AG09309 (cell line): Measurements from ENCODE around the gene OR10G8.
"Not testable (repeated sequence)": the region's sequence is repeated elsewhere in the genome, so short reads cannot be mapped to it uniquely, and the experiment has no call there.

ENCODE experiments used
- DNase-seq: peaks from one replicate; pipeline ENCODE4 v3.0.0-alpha.2; 2010; ENCODE audit warnings: low read depth
- H3K4me3 ChIP-seq: 2 replicates; pipeline ENCODE4 v1.5.1; 2011; ENCODE audit warnings: mild to moderate bottlenecking, low read depth, low read length, moderate library complexity; ENCODE audit not compliant: control insufficient read depth
- TF ChIP-seq, protein P1 (sequence below): IDR thresholded peaks from 2 replicates; pipeline ENCODE4 v1.5.1; 2011; ENCODE audit warnings: mild to moderate bottlenecking, low read depth, low read length, inconsistent platforms; ENCODE audit not compliant: insufficient read depth, control insufficient read depth; ENCODE audit errors: missing control alignments

Gene OR10G8, protein sequence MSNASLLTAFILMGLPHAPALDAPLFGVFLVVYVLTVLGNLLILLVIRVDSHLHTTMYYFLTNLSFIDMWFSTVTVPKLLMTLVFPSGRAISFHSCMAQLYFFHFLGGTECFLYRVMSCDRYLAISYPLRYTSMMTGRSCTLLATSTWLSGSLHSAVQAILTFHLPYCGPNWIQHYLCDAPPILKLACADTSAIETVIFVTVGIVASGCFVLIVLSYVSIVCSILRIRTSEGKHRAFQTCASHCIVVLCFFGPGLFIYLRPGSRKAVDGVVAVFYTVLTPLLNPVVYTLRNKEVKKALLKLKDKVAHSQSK

DNA sequence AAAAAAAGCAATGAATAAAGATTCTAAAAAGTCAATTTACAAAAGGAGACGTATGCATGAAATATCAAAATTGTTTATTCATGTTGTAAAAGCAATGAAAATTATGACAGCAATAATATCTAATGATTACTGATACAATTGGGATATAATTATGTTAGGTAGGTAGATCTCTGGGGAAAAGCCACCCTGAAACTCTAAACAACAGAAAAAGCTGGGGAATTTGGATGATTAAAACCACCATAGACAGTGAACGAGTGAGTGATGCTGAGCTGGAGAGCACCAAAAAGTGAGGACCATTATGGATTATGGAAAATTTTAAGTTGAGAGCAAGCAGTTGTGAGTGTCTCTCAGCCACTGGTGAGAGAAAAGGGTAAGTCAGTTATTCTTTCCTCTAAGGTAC is at the start of gene OR10G8:
TSS of gene OR10G8 (plus strand) at position 301 of the 400 bp plus-strand sequence. CDS start 2,825 bp downstream, outside the sequence.
- no peak within 1 kb of the TSS for H3K4me3 ChIP-seq
- no peak for DNase-seq
- TF ChIP-seq, protein P1, sequence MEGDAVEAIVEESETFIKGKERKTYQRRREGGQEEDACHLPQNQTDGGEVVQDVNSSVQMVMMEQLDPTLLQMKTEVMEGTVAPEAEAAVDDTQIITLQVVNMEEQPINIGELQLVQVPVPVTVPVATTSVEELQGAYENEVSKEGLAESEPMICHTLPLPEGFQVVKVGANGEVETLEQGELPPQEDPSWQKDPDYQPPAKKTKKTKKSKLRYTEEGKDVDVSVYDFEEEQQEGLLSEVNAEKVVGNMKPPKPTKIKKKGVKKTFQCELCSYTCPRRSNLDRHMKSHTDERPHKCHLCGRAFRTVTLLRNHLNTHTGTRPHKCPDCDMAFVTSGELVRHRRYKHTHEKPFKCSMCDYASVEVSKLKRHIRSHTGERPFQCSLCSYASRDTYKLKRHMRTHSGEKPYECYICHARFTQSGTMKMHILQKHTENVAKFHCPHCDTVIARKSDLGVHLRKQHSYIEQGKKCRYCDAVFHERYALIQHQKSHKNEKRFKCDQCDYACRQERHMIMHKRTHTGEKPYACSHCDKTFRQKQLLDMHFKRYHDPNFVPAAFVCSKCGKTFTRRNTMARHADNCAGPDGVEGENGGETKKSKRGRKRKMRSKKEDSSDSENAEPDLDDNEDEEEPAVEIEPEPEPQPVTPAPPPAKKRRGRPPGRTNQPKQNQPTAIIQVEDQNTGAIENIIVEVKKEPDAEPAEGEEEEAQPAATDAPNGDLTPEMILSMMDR: no peak

DNA sequence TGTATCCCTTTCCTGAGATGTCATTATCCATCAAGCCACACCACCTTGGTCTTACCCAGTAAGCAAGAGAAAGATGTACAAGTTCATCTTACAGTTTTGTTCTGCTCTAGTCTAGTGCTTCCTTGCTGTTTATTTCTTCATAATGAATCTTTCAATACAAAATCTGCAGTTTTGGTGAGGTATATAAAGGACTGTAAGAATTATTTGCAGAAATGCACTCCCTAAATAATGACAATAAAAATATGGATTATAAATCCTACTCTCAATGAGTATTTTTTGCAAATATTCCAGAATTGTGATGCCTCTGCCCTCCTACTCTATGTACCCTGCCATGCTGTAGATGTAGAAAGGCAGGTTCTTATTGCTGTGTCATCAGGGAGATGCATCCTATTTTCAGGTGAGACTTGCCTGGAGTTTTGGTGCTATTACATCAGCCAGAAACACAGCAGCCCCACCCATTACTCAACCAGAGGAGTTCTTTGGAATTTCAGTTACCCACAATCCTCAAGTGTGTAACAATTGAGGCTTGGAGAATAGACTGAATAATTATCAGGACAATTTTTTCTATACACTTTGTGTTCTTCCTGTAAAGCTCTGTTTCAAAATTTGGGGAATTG is 48.8 kb upstream of the OR10G8 start, which contains the start of gene OR10S1:
TSS of gene OR10S1 (minus strand) at position 51 of the 617 bp plus-strand sequence. CDS start 117 bp downstream, outside the sequence.
- H3K4me3 ChIP-seq: no peak within 1 kb of the TSS
- TF ChIP-seq, protein P1: no peak
- DNase-seq: no peak

DNA sequence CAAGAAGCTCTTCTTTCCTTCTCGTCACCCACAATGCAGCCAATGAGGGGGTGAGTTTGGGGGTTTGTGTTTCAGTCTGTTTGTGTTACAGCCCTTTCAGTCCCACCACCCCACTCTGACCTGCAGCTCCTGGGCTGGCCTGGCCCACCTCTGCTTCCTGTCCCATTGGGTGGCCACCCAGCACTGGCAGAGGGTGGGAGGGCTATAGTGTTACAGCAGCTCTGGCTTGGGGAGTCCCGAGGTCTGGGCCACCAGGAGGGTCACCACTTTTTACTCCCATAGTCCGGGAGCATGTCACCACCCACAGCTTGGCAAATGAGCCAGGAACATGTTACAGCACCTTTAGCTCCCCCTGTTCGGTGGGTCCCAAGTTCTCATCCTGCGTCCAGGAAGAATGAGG is 47.3 kb upstream of the OR10G8 start:
- DNase-seq: no peak
- TF ChIP-seq, protein P1: no peak
- no peak overlapping the region for H3K4me3 ChIP-seq

DNA sequence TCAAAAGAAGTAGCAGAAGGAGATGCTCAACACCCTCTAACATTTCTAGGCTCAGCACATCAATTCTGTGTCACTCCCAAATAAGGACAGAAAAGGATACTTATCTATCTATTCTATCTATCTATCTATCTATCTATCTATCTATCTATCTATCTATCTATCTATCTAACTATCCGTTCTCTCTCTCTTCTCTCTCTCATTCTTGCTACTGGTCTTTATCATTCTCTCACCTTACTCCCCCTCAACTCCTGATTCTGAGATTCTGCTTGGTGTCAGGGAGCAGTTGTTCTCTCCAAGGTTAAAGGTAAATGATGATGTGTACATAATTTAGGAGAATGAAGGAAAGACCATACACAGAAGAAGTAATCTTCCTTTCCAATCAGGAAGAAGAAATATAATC is 31.5 kb upstream of the OR10G8 start, which contains the start of gene OR10G6:
TSS of gene OR10G6 (minus strand) at position 43 of the 400 bp plus-strand sequence. CDS start at position 43, 0 bp downstream.
- TF ChIP-seq, protein P1: no peak

DNA sequence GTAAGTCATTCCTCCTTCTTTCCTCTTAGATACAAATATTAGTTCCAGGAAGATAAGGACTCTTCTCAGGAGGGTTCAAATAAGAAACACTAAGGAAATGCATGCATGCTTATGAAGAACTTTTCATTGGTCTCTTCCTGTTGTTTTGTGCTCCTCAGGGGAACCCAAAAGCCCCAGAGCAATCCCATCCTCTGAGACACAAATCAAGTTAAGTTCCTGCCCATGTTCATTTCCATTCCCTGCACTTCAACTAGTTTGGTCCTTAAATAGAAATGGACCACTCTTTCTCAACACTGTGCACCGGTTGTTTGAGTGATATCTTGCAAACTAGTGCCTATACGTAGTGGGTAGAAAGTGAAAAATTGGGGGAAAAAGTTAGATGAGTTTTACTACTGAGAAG is 13.9 kb upstream of the OR10G8 start, which contains the start of gene OR10G4:
TSS of gene OR10G4 (plus strand) at position 301 of the 400 bp plus-strand sequence. CDS start 2,578 bp downstream, outside the sequence.
- H3K4me3 ChIP-seq: no peak within 1 kb of the TSS
- TF ChIP-seq, protein P1: no peak
- DNase-seq: no peak

More for the DNA sequence above, 31.5 kb upstream of the OR10G8 start, which contains the start of gene OR10G6:
- H3K4me3 ChIP-seq: no peak within 1 kb of the TSS
- no peak for DNase-seq

DNA sequence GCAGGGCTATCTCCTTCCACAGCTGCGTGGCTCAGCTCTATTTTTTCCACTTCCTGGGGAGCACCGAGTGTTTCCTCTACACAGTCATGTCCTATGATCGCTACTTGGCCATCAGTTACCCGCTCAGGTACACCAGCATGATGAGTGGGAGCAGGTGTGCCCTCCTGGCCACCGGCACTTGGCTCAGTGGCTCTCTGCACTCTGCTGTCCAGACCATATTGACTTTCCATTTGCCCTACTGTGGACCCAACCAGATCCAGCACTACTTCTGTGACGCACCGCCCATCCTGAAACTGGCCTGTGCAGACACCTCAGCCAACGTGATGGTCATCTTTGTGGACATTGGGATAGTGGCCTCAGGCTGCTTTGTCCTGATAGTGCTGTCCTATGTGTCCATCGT is 10.8 kb upstream of the OR10G8 start:
- H3K4me3 ChIP-seq, DNase-seq: not testable (repeated sequence)

DNA sequence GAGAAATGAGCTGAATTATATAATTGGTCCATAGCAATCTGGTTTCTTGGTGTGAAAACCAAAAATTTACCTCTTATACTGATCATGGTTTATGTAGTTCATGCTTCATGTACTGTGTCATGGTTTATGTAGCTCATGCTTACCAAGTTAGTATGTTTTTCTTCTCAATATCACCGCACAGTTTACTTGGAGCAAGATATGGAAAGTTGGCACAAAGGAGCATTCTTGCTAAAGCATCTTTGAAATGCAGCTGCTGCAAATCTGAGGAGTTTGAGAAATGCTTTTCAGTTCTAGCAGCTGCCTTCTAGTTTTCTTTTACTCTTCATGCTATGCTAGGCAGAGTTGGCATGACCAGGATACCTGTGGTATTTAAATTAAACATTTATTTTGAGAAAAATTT is 10.1 kb downstream of the OR10G8 start:
- DNase-seq: no peak
- H3K4me3 ChIP-seq: no peak overlapping the region
- TF ChIP-seq, protein P1: no peak
